HepG2 (cell line): ENCODE results near the gene VGLL4. TPM values are rescaled to one million over a fixed set of nuclear protein-coding genes. Genes with fewer than 3 reads are reported as not detected.
A peak's percentile ranks its signal among the peaks of the same experiment; 100 is the strongest.

Experiments
- DNMT3B ChIP-seq: conservative IDR thresholded peaks from 2 replicates; pipeline ENCODE4 v1.6.1; 2016; ENCODE audit warnings: missing biosample characterization, control low read depth
- GATAD1 ChIP-seq: IDR thresholded peaks from 2 replicates; pipeline ENCODE4 v1.6.1; 2016; ENCODE audit warnings: missing genetic modification reagents, missing compliant biosample characterization
- HBP1 ChIP-seq: IDR thresholded peaks from 2 replicates; pipeline ENCODE4 v1.6.1; 2016; ENCODE audit warnings: low read depth, control low read depth
- HNF4A ChIP-seq: sonication (generic); formaldehyde crosslinking; IDR thresholded peaks from 2 replicates; pipeline ENCODE4 v1.4.0; 2020; ENCODE audit warnings: missing genetic modification reagents
- KLF15 ChIP-seq: sonication (generic); formaldehyde crosslinking; IDR thresholded peaks from 2 replicates; pipeline ENCODE4 v1.8.1; 2023; ENCODE audit warnings: borderline replicate concordance, mild to moderate bottlenecking, inconsistent platforms, missing genetic modification reagents, mixed read lengths
- KMT2A ChIP-seq: sonication (generic); formaldehyde crosslinking; IDR thresholded peaks from 2 replicates; pipeline ENCODE4 v1.4.0; 2020; ENCODE audit warnings: missing genetic modification reagents
- MIXL1 ChIP-seq: IDR thresholded peaks from 2 replicates; pipeline ENCODE4 v1.6.1; 2016
- MXI1 ChIP-seq: IDR thresholded peaks from 3 replicates; pipeline ENCODE4 v1.6.1; 2012; ENCODE audit warnings: low read depth, low read length, inconsistent platforms, borderline replicate concordance
- NCOA1 ChIP-seq: sonication (generic); formaldehyde crosslinking; IDR thresholded peaks from 2 replicates; pipeline ENCODE4 v1.9.0; 2021; ENCODE audit warnings: missing genetic modification reagents
- NPAS2 ChIP-seq: sonication (generic); formaldehyde crosslinking; IDR thresholded peaks from 2 replicates; pipeline ENCODE4 v1.8.0; 2022; ENCODE audit warnings: mild to moderate bottlenecking, missing genetic modification reagents, borderline replicate concordance
- PHF20 ChIP-seq: sonication (generic); formaldehyde crosslinking; IDR thresholded peaks from 2 replicates; pipeline ENCODE4 v1.5.0; 2020; ENCODE audit warnings: mild to moderate bottlenecking, missing genetic modification reagents
- SMAD3 ChIP-seq: sonication (generic); formaldehyde crosslinking; IDR thresholded peaks from 2 replicates; pipeline ENCODE4 v1.4.0; 2020; ENCODE audit warnings: missing genetic modification reagents
- STAG1 ChIP-seq: sonication (generic); formaldehyde crosslinking; IDR thresholded peaks from 2 replicates; pipeline ENCODE4 v1.4.0; 2020; ENCODE audit warnings: missing genetic modification reagents
- SYNCRIP ChIP-seq: fragments of 200-400 bp; formaldehyde crosslinking; IDR thresholded peaks from 2 replicates; pipeline ENCODE4 v1.6.1; 2018; ENCODE audit warnings: mild to moderate bottlenecking, low read depth, low read length; ENCODE audit not compliant: insufficient read depth
- TCF7L2 ChIP-seq: IDR thresholded peaks from 2 replicates; pipeline ENCODE4 v1.6.1; 2011; ENCODE audit warnings: mild to moderate bottlenecking, low read depth, low read length, moderate library complexity
- TEAD3 ChIP-seq: optimal IDR thresholded peaks from 2 replicates; pipeline ENCODE3; 2016; ENCODE audit warnings: borderline replicate concordance
- ZNF468 ChIP-seq: sonication (generic); formaldehyde crosslinking; IDR thresholded peaks from 2 replicates; pipeline ENCODE4 v1.8.0; 2022; ENCODE audit warnings: mild to moderate bottlenecking, moderate library complexity, missing genetic modification reagents
- ZNF569 ChIP-seq: sonication (generic); formaldehyde crosslinking; IDR thresholded peaks from 2 replicates; pipeline ENCODE4 v1.5.0; 2020; ENCODE audit warnings: mild to moderate bottlenecking, missing genetic modification reagents, moderate library complexity, borderline replicate concordance
- ZNF652 ChIP-seq: IDR thresholded peaks from 2 replicates; pipeline ENCODE4 v1.6.1; 2016; ENCODE audit warnings: low read depth, borderline replicate concordance
- ZNF713 ChIP-seq: sonication (generic); formaldehyde crosslinking; IDR thresholded peaks from 2 replicates; pipeline ENCODE4 v1.4.0; 2020; ENCODE audit warnings: mild to moderate bottlenecking, missing genetic modification reagents
- ZNF724P ChIP-seq: sonication (generic); formaldehyde crosslinking; IDR thresholded peaks from 2 replicates; pipeline ENCODE4 v1.8.0; 2022; ENCODE audit warnings: missing genetic modification reagents, borderline replicate concordance
- ZSCAN12 ChIP-seq: sonication (generic); formaldehyde crosslinking; IDR thresholded peaks from 2 replicates; pipeline ENCODE4 v1.9.0; 2021; ENCODE audit warnings: mild to moderate bottlenecking, missing genetic modification reagents
- ZSCAN21 ChIP-seq: sonication (generic); formaldehyde crosslinking; IDR thresholded peaks from 2 replicates; pipeline ENCODE4 v1.8.0; 2022; ENCODE audit warnings: mild to moderate bottlenecking, missing genetic modification reagents, moderate library complexity, borderline replicate concordance
- polyA plus RNA-seq, 8 experiments: library from polyadenylated mRNA; depleted of rRNA in 3 of 8; stranded (reverse) in 7 of 8; unstranded in 1 of 8; fragments of >200 nt; fragmentation: Illumina TruSeq in 4 of 8; extraction: Trizol in 4 of 8; gene quantifications; 2 replicates each; pipeline versions ENCODE4 v1.2.1 to v1.2.3, GENCODE V29; 2011 to 2016; ENCODE audit warnings: low read depth in 4 of 8, missing spikeins in 1 of 8, mixed read lengths in 1 of 8; ENCODE audit not compliant: insufficient read depth in 1 of 8
- total RNA-seq, 5 experiments: library from RNA; depleted of rRNA; stranded (reverse); fragments of >200 nt; fragmentation: Illumina TruSeq; extraction: Trizol; gene quantifications; 2 replicates each; pipeline ENCODE4 v1.2.3, GENCODE V29; 2016; ENCODE audit warnings: low read depth in 1 of 5
- TF ChIP-seq, protein P1 (sequence below): sonication (generic); formaldehyde crosslinking; IDR thresholded peaks from 2 replicates; pipeline ENCODE4 v1.5.1; 2020; ENCODE audit warnings: mild to moderate bottlenecking, missing genetic modification reagents
- TF ChIP-seq, protein P2 (sequence below): sonication (generic); formaldehyde crosslinking; IDR thresholded peaks from 2 replicates; pipeline ENCODE4 v1.5.0; 2020; ENCODE audit warnings: missing genetic modification reagents
- TF ChIP-seq, protein P3 (sequence below): sonication (generic); formaldehyde crosslinking; IDR thresholded peaks from 2 replicates; pipeline ENCODE4 v1.5.0; 2020; ENCODE audit warnings: missing genetic modification reagents, mild to moderate bottlenecking, borderline replicate concordance

The VGLL4 gene
- total and polyA plus RNA-seq, 2 of the 13 experiments (the other 11 are each of a cell fraction or from before 2014, with no cell fraction given), result 23.2 to 39.0 TPM

- 0 out of 2 replicates have a peak, but pooled peaks have one; percentile 64 for TF ChIP-seq ZNF713 (CRISPR knock-in tag)
- TF ChIP-seq ZSCAN12, result peak; percentile 57; the same call in 1 of the 2 replicates
- TF ChIP-seq HNF4A (CRISPR knock-in tag), result no peak
- no peak for TF ChIP-seq ZNF468 (CRISPR knock-in tag)
- TF ChIP-seq NCOA1, result no peak
- peak; percentile 79; the same call in 1 of the 2 replicates for TF ChIP-seq HBP1 (CRISPR knock-in tag)
- TF ChIP-seq DNMT3B (CRISPR knock-in tag), result 0 out of 2 replicates have a peak, but pooled peaks have one; percentile 45
- peak; percentile 79 for TF ChIP-seq TEAD3 (CRISPR knock-in tag)
- no peak for TF ChIP-seq SYNCRIP
- TF ChIP-seq ZNF652 (CRISPR knock-in tag), result no peak
- TF ChIP-seq STAG1 (CRISPR knock-in tag), result peak; percentile 50
- TF ChIP-seq ZSCAN21 (CRISPR knock-in tag), result no peak
- 0 out of 2 replicates have a peak, but pooled peaks have one; percentile 30 for TF ChIP-seq MIXL1
- no peak for TF ChIP-seq ZNF569 (CRISPR knock-in tag)
- TF ChIP-seq TCF7L2, result no peak
- TF ChIP-seq KMT2A (CRISPR knock-in tag), result peak; percentile 71
- TF ChIP-seq, protein P1, sequence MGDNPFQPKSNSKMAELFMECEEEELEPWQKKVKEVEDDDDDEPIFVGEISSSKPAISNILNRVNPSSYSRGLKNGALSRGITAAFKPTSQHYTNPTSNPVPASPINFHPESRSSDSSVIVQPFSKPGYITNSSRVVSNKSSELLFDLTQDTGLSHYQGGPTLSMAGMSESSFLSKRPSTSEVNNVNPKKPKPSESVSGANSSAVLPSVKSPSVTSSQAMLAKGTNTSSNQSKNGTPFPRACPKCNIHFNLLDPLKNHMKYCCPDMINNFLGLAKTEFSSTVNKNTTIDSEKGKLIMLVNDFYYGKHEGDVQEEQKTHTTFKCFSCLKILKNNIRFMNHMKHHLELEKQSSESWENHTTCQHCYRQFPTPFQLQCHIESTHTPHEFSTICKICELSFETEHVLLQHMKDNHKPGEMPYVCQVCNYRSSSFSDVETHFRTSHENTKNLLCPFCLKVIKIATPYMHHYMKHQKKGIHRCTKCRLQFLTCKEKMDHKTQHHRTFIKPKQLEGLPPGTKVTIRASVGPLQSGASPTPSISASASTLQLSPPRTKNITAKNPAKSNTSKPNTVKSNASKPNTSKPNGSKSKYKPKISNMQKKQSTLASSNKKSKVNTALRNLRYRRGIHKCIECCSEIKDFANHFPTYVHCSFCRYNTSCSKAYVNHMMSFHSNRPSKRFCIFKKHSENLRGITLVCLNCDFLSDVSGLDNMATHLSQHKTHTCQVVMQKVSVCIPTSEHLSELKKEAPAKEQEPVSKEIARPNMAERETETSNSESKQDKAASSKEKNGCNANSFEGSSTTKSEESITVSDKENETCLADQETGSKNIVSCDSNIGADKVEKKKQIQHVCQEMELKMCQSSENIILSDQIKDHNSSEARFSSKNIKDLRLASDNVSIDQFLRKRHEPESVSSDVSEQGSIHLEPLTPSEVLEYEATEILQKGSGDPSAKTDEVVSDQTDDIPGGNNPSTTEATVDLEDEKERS (CRISPR knock-in tag), result peak; percentile 76; the same call in 1 of the 2 replicates
- peak; percentile 82; the same call in 1 of the 3 replicates for TF ChIP-seq MXI1
- TF ChIP-seq ZNF724P, result no peak
- TF ChIP-seq, protein P2, sequence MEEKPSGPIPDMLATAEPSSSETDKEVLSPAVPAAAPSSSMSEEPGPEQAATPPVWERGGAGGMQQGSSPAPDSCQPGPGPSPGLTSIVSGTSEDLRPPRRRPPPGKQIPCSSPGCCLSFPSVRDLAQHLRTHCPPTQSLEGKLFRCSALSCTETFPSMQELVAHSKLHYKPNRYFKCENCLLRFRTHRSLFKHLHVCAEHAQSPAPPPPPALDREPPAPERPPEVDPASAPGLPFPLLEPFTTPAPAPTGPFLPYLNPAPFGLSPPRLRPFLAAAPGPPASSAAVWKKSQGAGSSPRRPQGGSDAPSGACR (CRISPR knock-in tag), result no peak
- TF ChIP-seq SMAD3, result peak; percentile 77
- TF ChIP-seq, protein P3, sequence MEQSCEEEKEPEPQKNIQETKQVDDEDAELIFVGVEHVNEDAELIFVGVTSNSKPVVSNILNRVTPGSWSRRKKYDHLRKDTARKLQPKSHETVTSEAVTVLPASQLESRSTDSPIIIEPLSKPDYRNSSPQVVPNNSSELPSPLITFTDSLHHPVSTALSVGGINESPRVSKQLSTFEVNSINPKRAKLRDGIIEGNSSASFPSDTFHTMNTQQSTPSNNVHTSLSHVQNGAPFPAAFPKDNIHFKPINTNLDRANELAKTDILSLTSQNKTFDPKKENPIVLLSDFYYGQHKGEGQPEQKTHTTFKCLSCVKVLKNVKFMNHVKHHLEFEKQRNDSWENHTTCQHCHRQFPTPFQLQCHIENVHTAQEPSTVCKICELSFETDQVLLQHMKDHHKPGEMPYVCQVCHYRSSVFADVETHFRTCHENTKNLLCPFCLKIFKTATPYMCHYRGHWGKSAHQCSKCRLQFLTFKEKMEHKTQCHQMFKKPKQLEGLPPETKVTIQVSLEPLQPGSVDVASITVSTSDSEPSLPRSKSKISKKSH, result peak; percentile 65; the same call in 1 of the 2 replicates
- TF ChIP-seq PHF20 (CRISPR knock-in tag), result peak; percentile 54; the same call in 1 of the 2 replicates
- TF ChIP-seq KLF15 (CRISPR knock-in tag), result no peak
- no peak for TF ChIP-seq NPAS2 (CRISPR knock-in tag)
- 0 out of 2 replicates have a peak, but pooled peaks have one; percentile 41 for TF ChIP-seq GATAD1 (CRISPR knock-in tag)
Measured at GRCh38 chr3:11643605-11644087, at the start of gene VGLL4 (continued).
